CD4-positive, alpha-beta T cell treated with Interferon alpha-2 for 1 hour (primary cell): Measurements from ENCODE around the gene MSH3.
"Not testable (repeated sequence)": the region's sequence is repeated elsewhere in the genome, so short reads cannot be mapped to it uniquely, and the experiment has no call there.

ENCODE experiments used
- DNase-seq, 2 donors: peaks; one replicate each; pipeline ENCODE4 v3.0.0-alpha.2; 2020 to 2022

MSH3 gene

DNA sequence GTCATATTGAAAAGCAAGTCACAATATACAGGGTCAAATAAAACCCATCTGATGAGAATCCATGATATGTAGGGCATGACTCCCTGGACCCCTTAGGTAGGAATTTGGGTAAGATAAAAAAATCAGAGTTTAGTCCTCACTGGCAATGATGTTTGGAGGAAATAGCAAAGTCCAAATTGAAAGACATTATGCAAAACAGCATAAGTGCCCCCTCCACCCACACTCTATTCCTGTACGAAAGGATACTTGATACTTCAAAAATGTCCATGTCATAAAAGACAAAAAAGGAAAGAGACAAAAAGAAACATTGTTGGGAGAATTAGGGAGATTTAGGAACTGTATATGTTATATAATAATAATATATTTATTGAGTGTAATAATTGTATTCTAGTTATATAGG, 209.7 kb downstream of the MSH3 start:
- no peak for DNase-seq

DNA sequence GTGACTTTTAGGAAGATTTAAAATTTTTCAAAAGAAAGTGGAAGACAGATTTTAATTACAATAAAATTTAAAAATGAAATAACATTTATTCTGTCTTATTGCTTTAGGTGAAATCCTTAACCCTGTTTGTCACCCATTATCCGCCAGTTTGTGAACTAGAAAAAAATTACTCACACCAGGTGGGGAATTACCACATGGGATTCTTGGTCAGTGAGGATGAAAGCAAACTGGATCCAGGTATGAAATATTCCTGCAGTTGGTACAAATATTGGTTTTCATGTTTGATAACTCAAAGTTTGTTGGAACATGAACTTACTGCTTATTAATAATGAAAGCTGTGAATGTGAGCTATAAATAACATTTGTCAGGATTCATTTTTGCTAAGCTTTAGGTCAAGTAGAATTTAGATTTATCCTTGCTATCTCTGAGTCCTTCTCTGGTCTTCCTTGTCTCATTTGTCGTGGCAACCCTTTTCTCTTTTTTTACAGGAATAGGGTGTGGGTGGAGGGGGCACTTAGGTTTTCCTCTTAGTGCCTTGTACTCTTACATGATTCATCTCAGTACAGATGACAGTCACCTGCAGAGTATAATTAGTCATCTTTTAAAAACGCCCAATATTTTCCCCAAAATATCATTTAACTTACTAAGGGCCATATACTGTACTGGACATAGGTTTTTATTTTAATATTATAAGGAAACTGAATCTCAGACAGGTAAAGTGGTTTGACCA, 210.4 kb downstream of the MSH3 start:
- DNase-seq, result no peak

DNA sequence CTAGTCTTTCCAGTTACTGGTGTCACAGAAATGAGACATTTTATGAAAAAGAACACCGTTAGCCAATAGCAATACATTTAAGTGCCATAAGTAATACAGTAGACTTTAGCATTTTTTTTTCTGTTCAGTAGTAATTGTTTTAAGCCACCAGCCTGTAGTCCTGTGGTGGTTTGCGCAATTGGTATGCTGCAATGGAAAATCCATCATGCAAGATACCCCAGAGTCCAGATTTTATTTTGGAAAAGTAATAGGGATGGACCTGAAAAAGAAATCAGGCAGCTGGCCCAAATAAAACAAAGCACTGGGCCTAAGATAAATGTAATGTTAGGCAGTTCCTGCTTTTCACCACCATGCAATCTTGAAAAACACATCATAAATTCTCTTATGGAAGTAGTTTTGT, 211.1 kb downstream of the MSH3 start:
- DNase-seq, result no peak

DNA sequence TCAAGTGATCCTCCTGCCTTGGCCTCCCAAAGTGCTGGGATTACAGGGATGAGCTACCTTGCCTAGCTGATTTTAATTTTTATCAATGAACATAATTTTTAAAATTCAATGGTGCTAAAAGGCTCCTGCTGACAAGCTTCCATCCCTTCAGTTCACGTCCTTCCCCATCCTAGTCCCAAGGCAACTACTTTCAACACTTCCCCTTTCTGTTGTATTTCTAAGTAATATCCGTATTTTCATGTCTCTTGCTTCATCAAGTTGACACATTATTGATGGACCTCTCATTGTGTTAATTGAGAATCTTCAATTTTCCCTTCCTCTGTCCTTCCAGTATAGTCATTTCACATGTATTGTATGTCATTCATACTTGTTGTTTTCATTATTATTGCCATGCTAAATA, 211.9 kb downstream of the MSH3 start:
- DNase-seq, result no peak

DNA sequence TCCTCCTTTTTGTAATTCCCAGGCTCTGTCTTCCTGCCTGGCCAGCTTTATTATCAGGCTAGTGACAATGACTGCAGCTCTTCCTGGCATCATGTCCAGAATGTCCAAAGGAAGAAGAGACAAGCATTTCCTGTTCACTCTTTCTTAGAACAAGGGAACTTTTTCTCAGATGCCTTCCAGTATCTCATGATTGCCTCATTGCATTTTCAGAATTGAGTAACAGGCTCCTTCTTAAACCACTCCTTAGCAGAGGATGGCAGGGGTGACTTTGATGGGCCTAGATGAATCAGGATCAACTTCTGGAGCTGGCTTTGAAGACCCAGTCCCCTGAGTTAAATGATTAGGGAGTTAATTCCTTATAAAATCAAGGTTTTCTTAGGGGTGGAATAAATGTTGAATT, 212.8 kb downstream of the MSH3 start:
- DNase-seq, result no peak

DNA sequence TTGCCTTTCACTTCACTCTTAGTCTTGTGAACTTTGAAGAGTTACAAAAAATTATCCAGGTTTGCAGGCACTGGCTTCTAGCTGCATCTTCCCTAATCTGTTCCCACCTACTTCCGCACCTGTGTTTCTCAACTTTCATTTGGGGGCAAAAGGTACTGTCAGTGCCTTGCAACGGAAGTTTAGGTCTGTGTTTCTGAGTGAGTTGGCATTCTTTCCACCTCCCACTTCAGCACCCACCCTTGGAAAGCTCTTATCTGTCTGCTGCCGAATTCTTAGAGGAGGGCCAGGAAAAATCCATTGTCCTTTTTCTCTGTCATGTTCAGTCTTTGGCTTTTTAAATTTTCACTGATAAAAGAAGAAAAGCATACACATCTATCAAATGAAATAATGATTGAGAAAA, 216.0 kb downstream of the MSH3 start:
- no peak for DNase-seq

DNA sequence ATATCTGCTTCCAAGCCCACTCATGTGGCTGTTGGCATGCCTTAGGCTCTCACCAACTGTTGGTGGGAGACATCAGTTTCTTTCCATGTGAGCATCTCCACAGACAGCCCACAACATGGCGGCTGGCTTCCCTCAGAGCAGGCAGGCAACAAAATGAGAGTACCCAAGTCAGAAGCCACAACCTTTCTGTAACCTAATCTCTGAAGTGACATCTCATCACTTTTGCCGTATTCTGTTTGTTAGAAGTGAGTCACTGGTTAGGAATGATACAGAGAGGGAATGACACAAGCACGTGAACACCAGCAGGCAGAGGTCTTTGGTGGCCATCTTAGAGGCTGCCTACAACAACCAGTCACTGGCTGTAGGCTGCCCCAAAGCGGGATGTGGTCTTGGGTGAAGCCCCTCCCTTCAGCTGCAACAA, 217.1 kb downstream of the MSH3 start:
- no peak for DNase-seq

DNA sequence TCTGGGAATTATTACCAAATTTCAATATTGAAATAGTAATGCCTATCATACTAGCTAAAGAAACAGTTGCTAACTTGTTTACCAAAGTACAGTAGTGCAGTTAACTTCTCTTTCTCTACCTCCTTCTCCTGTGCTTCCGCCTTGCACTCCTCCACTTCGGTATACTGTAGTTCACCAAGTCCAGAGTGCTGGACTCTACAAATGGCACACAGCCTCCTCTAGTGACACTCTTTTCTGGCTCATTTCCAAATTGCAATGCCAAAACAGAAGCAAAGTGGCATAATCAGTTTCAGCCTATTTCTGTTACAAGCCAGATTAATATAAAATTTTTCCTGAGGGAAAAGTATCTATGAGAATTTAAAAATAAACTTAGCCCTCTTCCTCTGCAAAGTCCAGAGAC, 219.7 kb downstream of the MSH3 start:
- DNase-seq, result no peak

DNA sequence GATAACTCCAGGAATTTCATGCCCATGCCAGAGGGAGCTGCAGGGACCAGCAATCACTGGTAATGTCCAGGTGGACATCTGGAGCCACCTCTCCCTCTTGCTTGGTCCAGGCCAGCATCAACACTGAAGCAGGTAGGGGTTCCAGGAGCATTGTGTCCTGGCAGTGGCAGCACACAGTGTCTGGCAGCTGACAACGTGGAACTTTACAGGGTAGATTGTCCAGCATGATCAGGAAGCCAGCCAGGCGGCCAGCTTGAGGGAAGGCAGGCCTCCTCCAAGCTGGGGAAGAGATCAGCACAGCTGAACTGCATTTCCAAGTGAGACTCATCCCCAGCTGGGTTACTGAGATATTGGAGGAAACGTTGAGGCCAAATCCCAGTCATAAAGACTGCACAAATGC, 223.1 kb downstream of the MSH3 start:
- DNase-seq, result no peak

DNA sequence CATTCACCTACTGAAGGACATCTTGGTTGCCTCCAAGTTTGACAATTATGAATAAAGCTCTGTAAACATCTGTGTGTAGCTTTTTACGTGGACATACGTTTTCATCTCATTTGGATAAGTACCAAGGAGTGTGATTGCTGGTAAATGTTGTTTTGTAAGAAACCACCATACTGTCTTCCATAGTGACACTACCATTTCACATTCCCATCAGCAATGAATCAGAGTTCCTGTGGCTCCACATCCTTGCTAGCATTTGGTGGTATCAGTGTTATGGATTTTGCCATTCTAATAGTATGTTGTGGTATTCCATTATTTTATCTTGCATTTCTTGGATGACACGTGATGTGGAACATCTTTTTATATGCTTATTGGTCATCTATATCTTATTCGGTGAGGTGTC, 227.3 kb downstream of the MSH3 start:
- no peak for DNase-seq

DNA sequence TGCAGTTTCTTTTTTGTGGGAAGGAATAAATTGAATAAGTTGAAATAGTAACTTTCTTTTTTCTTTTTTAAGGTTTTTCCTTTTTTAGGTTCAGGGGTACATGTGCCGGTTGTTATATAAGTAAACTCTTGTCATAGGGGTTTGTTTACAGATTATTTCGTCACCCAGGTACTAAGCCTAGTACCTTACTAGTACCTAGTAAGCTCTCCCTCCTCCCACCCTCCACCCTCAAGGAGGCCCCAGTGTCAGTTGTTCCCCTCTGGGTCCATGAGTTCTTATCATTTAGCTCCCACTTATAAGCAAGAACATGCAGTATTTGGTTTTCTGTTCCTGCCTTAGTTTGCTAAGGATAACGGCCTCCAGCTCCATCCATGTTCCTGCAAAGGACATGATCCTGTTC, 228.9 kb downstream of the MSH3 start:
- not testable (repeated sequence) for DNase-seq

DNA sequence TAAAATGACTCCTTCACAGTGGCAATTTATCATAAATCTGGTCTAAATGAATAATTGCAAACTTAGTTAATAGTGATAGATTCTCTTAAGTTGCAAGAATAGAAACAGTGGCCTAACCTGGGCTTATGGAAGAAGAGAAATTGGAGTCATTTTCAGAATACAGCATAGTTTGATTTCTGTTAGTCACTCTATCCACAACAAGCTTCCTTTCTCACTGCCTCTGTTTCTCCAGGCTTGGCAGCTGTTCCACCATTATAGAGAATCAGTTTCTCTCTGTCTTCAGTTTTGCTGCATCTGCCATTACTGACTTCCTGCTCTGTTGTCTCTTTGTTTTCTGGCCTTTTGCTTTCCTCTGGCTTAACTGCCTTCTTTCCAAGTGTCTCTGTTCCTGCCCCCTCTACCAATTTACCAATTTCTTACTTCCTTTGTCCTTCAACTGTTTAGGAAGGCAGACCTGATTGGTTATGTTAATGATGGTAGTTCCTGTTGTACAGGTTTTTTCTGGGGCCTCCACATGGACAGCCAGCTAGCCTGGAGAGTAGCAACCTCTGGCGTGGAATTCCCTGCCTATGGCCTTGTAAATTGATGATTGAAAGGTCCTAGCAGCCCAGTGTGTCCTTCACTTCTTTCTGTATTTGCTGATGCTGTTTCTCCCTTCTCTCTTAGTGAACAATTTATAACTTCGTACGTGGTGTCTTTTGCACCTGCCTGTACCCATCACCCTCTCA, 229.8 kb downstream of the MSH3 start:
- DNase-seq, result no peak

DNA sequence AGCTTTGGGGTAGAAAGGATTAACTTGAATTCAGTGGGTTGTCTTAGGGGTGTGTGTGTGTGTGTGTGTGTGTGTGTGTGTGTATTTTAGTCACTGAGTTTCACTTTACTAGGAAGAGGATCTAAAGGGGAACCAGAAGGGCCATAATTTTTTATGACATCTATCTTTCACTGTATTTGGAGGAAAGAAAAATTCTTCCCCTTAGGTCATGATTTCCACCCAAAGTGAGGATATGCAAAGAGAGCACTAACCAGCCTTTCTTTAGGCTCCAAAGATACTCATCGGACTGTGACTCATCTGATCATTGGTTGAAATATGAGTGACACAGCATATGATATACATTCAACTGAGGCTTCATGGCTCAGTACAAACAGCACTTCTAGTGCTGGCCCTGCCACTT, 230.5 kb downstream of the MSH3 start:
- DNase-seq, result no peak

DNA sequence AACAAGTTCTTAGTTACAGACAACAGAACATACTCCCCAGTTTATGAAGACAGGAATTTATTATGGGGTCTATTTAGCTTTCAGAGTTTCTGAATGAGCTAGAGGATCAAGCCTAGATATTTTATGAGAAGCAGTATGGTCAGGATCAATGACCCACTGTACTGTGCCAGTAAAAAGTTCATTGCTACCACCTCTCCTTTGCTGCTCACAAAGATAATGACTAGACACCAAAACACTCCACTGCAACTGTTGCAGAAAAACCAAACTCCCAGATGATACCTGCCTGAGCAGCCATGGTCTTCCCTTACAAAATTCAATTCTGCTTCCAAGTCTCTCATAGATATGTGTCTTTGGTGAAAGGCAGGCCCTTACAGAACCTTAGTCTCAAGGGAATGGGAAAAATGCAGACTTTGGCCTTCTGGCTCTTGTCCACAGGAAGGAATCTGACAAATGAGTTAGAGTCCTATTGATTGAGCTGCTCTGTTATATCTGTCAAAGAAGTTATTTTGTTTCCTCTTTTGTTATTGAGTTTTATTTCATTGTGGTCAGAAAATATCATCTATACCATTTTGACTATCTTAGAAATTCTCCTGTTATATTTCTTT, 231.0 kb downstream of the MSH3 start:
- DNase-seq, result no peak

DNA sequence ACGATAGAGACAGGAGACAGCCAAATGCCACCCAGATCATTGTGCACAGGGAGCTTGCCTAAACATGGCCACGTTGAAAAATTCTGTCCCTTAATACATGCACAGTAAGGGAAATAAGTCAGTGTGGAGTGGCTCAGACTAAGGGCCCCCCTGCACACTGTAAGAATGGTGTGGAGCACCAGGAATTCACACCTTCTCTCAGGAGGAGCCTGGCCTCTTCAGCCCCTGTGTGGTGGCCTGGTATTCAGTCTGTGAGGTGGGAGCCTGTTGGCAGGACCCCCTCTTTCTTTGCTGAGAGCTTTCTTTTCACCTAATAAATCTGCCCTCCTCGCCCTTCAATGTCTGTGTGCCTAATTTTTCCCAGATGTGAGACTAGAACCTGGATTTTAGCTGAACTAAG, 239.6 kb downstream of the MSH3 start:
- no peak for DNase-seq

DNA sequence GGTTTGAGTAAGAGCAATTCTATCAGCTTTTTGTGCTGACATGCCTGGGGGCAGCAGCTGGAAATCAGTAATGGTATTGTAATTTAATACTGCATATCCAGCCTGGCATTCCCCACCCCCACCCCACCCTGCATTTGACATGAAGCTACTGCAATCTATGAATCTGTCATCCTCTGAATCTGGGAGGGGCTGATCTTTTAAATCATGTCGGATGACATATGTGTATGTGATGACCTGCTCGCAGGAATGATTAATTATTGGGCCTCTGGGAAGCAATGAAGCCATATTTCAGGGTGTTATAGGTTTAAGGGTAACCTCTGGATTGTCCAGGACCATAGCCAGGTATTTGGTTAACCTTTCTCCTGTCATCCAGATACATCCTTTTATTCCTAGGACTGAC, 241.1 kb downstream of the MSH3 start:
- no peak for DNase-seq

DNA sequence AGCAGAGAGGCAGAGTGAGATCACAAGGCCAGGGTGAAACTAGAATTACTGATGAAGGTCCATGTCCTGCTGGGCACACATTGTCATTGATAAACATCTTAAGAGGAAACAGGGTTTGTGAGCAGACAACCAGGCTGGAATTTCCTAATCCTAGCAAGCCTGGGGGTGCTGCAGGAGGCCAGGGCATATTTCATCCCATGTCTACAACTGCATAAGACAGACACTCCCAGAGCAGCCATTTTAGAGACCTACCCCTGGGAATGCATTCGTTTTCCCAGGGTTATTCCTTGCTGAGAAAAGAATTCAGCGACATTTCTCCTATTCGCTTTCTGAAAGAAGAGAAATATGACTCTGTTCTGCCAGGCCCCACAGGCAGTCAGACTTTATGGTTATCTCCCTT, 248.2 kb downstream of the MSH3 start:
- DNase-seq, result not testable (repeated sequence)

DNA sequence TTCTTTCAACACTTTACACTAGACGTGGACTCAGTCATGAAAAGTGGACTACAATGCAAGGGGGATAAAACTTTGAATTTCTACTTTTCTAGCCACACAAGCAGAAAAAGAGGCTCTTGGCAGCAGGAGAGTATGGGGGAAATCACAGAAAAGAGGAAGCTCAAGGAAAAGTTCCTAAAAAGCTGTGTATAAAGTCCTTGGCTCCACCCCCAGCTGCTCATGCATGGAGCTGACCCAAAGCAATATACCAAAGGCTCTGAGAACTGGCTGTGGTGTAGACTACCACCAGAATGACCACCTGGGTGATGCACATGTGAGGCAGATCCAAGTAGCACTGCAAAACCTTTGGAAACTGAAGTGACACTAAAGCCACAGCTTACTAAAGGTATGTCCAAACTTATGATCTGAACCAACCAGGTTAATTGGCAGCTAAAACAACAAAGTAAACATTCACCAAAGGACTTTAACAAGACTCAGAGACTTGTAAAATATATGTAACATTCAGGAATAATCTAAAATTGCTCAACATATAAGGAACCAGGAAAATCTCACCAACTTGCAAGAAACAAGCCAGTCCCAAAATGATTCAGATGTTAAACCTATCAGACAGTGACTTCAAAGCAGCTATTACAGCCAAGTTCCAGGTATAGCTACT, 250.2 kb downstream of the MSH3 start:
- DNase-seq, result no peak

DNA sequence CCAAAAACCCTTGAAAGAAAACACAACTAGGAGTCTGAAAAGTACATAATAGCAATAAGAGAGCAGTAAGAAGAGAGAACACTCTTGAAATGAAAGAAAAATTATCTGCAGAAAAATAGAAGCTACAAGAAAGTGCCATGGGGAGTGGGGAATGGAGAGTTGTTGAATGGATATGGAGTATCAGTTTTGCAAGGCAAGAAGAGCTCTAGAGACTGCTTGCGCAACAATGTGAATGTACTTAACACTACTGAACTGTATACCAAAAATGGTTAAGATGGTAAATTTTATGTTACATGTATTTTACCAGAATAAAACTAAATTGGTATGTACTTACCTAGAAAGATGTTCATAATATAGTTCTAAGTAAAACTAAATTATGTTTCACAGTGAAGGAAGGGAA, 251.0 kb downstream of the MSH3 start:
- no peak for DNase-seq

DNA sequence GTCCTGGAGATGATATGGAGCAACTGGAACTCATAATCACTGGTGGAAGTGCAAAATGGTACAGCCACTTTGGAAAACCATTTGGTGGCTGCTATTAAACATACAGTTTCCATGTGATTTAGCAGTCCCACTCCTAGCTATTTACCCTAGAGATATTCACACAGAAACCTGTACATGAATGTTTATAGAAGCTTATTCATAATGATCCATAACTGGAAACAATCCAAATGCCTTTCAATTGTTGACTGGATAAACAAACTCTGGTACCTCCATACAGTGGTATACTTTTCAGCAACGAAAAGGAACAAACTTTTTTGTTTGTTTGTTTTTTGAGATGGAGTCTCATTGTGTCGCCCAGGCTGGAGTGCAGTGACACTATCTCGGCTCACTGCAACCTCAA, 258.0 kb downstream of the MSH3 start:
- no peak for DNase-seq

DNA sequence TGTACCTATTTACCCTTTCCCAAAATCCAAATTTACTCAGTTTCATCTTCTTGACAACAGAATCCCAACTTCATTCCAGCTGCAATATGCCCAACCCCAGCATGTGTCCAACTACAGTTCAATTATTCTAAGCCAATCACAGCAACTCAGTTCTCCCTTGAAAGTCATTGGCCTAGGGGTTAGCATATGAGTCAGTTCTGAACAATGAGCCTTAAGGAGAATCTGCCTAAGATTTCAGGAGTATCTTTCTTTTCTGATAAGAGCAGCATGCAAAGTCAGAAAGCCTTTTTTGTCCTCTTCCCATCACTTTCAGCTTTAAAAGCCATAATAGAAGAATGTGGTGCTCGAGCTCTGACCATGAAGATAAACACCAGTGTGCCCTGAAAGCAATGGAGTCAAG, 261.3 kb downstream of the MSH3 start:
- DNase-seq, result no peak

DNA sequence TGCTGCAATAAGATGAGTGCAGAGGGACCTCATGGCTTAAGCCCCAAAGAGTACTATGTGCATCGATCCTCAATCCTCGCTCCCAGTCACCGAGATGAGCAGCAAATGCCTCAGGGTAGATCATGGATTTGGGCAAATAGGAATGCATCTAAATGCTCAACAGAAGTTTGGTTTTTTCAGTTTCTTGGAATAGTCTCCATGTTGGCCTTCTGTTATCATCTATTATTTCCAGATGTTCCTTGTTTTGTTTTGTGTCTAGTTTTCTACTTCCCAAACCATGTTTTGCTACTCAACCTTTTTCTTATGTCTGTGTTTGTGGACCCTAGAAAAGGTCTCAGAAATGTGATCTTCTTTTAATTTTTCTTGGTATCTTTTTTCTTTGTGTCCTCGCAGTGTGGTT, 262.2 kb downstream of the MSH3 start:
- DNase-seq, result no peak

DNA sequence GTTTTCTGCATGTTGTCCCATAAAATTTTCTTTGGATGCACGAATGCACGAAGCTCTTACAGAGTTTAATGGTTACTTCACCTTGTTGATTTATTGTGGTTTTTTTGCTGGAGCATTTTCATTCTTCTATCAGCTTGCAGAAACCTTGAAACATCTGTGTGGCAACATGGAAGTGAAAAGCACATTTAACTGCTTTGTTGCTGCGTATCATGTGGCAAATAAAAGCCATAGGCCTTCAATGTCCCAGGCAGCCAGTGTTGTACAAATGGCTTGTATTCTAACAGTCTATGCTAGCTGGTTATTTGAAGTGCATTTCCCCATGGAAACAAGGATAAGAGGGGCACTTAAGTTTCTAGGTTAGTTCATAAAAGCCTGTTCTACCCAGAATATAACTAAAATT, 263.2 kb downstream of the MSH3 start:
- no peak for DNase-seq

DNA sequence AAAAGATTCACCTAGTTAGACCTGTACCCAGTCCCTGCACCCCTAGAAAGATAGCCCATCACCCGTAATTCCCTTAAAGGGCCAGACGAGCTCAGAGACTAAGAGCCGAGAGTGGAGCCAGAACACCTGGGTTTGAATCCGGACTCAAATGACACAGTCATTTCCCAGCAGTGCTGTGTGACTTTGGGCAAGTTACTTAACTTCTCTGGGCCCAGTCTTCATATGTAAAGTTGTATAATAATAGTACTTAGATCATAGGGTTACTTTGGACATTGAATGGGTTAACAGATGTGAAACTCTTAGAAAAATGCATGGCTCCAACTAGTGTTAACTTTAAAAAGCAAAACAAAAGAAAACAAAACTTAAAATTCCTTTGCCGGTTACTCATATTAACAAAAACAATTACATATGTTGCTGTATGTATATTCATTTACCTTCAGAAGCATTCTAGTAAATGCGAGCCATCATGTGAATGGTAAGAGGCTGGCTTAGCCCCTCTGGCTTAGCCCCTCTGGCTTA, 265.3 kb downstream of the MSH3 start:
- DNase-seq, result no peak
